Breast epithelium (tissue), 3 donors: ENCODE results near the gene CNP.

Source experiments
- POLR2A ChIP-seq: fragments of 450-650 bp; IDR thresholded peaks from one replicate; pipeline ENCODE4 v1.6.1; 2016; ENCODE audit warnings: antibody characterized with exemption, mild to moderate bottlenecking, moderate library complexity
- POLR2AphosphoS5 ChIP-seq, 3 donors: sonication (generic); formaldehyde crosslinking; IDR thresholded peaks; one replicate each; pipeline ENCODE4 v1.6.1; 2017; ENCODE audit warnings: antibody characterized with exemption in 3 of 3

GRCh38 chr17:42002792-42003301 is 36.3 kb downstream of the CNP start:
- TF ChIP-seq POLR2AphosphoS5 (IDR thresholded peaks at IDR 0.05): no peak
- TF ChIP-seq POLR2A: no peak
